ENCODE results near the gene LMAN2. TPM values are rescaled to one million over a fixed set of nuclear protein-coding genes. Genes with fewer than 3 reads are reported as not detected.

The LMAN2 gene
- total and polyA plus RNA-seq, 8 donors: 73.5 to 621 (median 117) TPM

- H3K27ac ChIP-seq: peak overlapping the region in 2 of 5 donors; percentile 18 to 35
- H3K27me3 ChIP-seq: no peaks in the 10 kb centered on the region
- H3K4me3 ChIP-seq: no peak overlapping the region
- peaks cover 0 to 26% (median 2%) of the 10 kb centered on the region in 4 donors for H3K4me1 ChIP-seq
- no peaks in the 10 kb centered on the region for H3K9me3 ChIP-seq
- 69 to 79% (median 72%) methylated on average over 10 to 11 of the region's 11 CpGs for WGBS, 5 donors
- TF ChIP-seq EP300 (IDR thresholded peaks at IDR 0.05) (no peak), POLR2A (IDR thresholded peaks at IDR 0.05) (no peak), CTCF (IDR thresholded peaks at IDR 0.05) (no peak), POLR2AphosphoS5 (IDR thresholded peaks at IDR 0.05) (no peak)
- no peak for DNase-seq
- intact Hi-C loops (cut with DNase I; ENCODE audit: low total_unique reads): no loop called here
- peaks cover 51 to 99% (median 97%) of the 10 kb centered on the region in 4 donors for H3K36me3 ChIP-seq
Observed at GRCh38 chr5:177339107-177339638, 12.3 kb downstream of the LMAN2 start.

GRCh38 chr5:177338251-177339106 is 13.0 kb downstream of the LMAN2 start:
- WGBS, 5 donors: 88 to 91% (median 90%) methylated on average over 13 to 22 of the region's 22 CpGs
- intact Hi-C loops (cut with DNase I; ENCODE audit: low total_unique reads): no loop called here
- peaks cover 58 to 99% (median 99%) of the 10 kb centered on the region in 4 donors for H3K36me3 ChIP-seq
- H3K9me3 ChIP-seq: no peaks in the 10 kb centered on the region
- peak overlapping the region in 2 of 5 donors; percentile 18 to 35 for H3K27ac ChIP-seq
- H3K4me3 ChIP-seq: no peak overlapping the region
- H3K27me3 ChIP-seq: no peaks in the 10 kb centered on the region
- no peak for DNase-seq
- peaks cover 0 to 26% (median 2%) of the 10 kb centered on the region in 4 donors for H3K4me1 ChIP-seq
- no peak for TF ChIP-seq POLR2A (IDR thresholded peaks at IDR 0.05)
- TF ChIP-seq POLR2AphosphoS5 (IDR thresholded peaks at IDR 0.05): no peak
- TF ChIP-seq CTCF (IDR thresholded peaks at IDR 0.05): no peak
- no peak for TF ChIP-seq EP300 (IDR thresholded peaks at IDR 0.05)

GRCh38 chr5:177336603-177337494 is 14.6 kb downstream of the LMAN2 start:
- no peak overlapping the region for H3K4me3 ChIP-seq
- H3K27me3 ChIP-seq: no peaks in the 10 kb centered on the region
- no peaks in the 10 kb centered on the region for H3K9me3 ChIP-seq
- H3K27ac ChIP-seq: no peak overlapping the region
- H3K36me3 ChIP-seq: peaks cover 61 to 100% (median 99%) of the 10 kb centered on the region in 4 donors
- intact Hi-C loops (cut with DNase I; ENCODE audit: low total_unique reads): no loop called here
- DNase-seq: no peak
- WGBS, 5 donors: 91 to 94% (median 94%) methylated on average over 31 to 36 of the region's 36 CpGs
- TF ChIP-seq POLR2AphosphoS5 (IDR thresholded peaks at IDR 0.05) (no peak), CTCF (IDR thresholded peaks at IDR 0.05) (no peak), EP300 (IDR thresholded peaks at IDR 0.05) (no peak), POLR2A (IDR thresholded peaks at IDR 0.05) (no peak)
- H3K4me1 ChIP-seq: peaks cover 0 to 26% (median 2%) of the 10 kb centered on the region in 4 donors

- no peak for TF ChIP-seq CTCF (IDR thresholded peaks at IDR 0.05)
- TF ChIP-seq EP300 (IDR thresholded peaks at IDR 0.05): no peak
- TF ChIP-seq POLR2A (IDR thresholded peaks at IDR 0.05): no peak
- no peak for TF ChIP-seq POLR2AphosphoS5 (IDR thresholded peaks at IDR 0.05)
- Histone ChIP-seq H3K27ac (no peak overlapping the region), H3K27me3 (no peaks in the 10 kb centered on the region), H3K4me1 (peaks cover 0 to 26% (median 2%) of the 10 kb centered on the region in 4 donors), H3K4me3 (no peak overlapping the region), H3K9me3 (no peaks in the 10 kb centered on the region), H3K36me3 (peaks cover 61 to 100% (median 99%) of the 10 kb centered on the region in 4 donors)
- DNase-seq: peak in 1 of 2 donors; percentile 43
- intact Hi-C loops (cut with DNase I; ENCODE audit: low total_unique reads): no loop called here
- WGBS, 5 donors: 70 to 82% (median 72%) methylated on average over 12 of the region's 12 CpGs
Observed at GRCh38 chr5:177336112-177336511, 15.4 kb downstream of the LMAN2 start.
